Endothelial cell of umbilical vein (primary cell): Measurements from ENCODE around the gene TRIM69. TPM values are rescaled to one million over a fixed set of nuclear protein-coding genes. Genes with fewer than 3 reads are reported as not detected.
A peak's percentile ranks its signal among the peaks of the same experiment; 100 is the strongest.

ENCODE experiments used
- BruUV-seq: library from RNA; stranded (reverse); fragments of 400-500 nt; replicated peaks from 2 replicates; lab custom pipeline; 2021; lab: Mats Ljungman, UMichigan
- CTCF ChIA-PET: fragments of 300-600, 350-600 bp; sonication (Branson Sonifier 250); formaldehyde crosslinking; loops from one replicate; lab custom pipeline; 2021; ENCODE audit warnings: antibody characterized with exemption, inconsistent platforms; lab: Charles Lee
- POLR2A ChIA-PET: fragments of 300-600, 350-600 bp; sonication (Branson Sonifier 250); formaldehyde crosslinking; loops from one replicate; lab custom pipeline; 2021; ENCODE audit warnings: antibody characterized with exemption, inconsistent platforms; lab: Charles Lee
- DNase-seq: peaks from one replicate; pipeline ENCODE4 v3.0.0-alpha.2; 2011; ENCODE audit warnings: low read depth, low spot score
- FAIRE-seq: peaks from 2 replicates; lab custom pipeline; 2011; peaks lifted over from hg19 to GRCh38; lab: Jason Lieb, UNC
- H2AFZ ChIP-seq: 2 replicates; pipeline ENCODE4 v1.6.0; 2012; ENCODE audit warnings: low read depth, low read length, control low read depth, inconsistent platforms
- H3K27ac ChIP-seq: 2 replicates; pipeline ENCODE4 v1.5.1; 2011; ENCODE audit warnings: low read depth, mild to moderate bottlenecking, control low read depth, low read length, moderate library complexity; ENCODE audit not compliant: insufficient read depth
- H3K27me3 ChIP-seq, 2 experiments: 2 replicates each; pipeline versions ENCODE4 v1.6.0 to v1.6.1; 2011; ENCODE audit warnings: low read length in 2 of 2, mixed read lengths in 1 of 2; ENCODE audit not compliant: control insufficient read depth in 2 of 2, insufficient read depth in 2 of 2
- H3K36me3 ChIP-seq, 2 experiments: 2 replicates in 1 of 2; 3 replicates in 1 of 2; pipeline ENCODE4 v1.5.1; 2011; ENCODE audit warnings: low read length in 2 of 2, mild to moderate bottlenecking in 1 of 2, moderate library complexity in 1 of 2; ENCODE audit not compliant: control insufficient read depth in 2 of 2, insufficient read depth in 2 of 2; ENCODE audit errors: extremely low read depth in 1 of 2
- H3K4me1 ChIP-seq: 3 replicates; pipeline ENCODE4 v1.5.1; 2011; ENCODE audit warnings: mild to moderate bottlenecking, low read length; ENCODE audit not compliant: control insufficient read depth, insufficient read depth; ENCODE audit errors: extremely low read depth
- H3K4me2 ChIP-seq: 2 replicates; pipeline ENCODE4 v1.6.1; 2011; ENCODE audit warnings: low read length, control low read depth, mixed read lengths; ENCODE audit not compliant: insufficient read depth
- H3K4me3 ChIP-seq, 3 experiments: fragments of 200-600 bp in 1 of 3; sonication (generic), shearing (Covaris generic) in 1 of 3; replicated peaks in 1 of 3; 2 replicates each; pipeline ENCODE4 v1.5.1; 2011 to 2016; ENCODE audit warnings: control low read depth in 3 of 3, low read length in 3 of 3, mild to moderate bottlenecking in 2 of 3, inconsistent platforms in 1 of 3, low read depth in 1 of 3, moderate library complexity in 1 of 3; ENCODE audit not compliant: insufficient read depth in 1 of 3
- H3K79me2 ChIP-seq: 2 replicates; pipeline ENCODE4 v1.6.0; 2012; ENCODE audit warnings: low read length, inconsistent platforms; ENCODE audit not compliant: control insufficient read depth, insufficient read depth
- H3K9ac ChIP-seq: replicated peaks from 2 replicates; pipeline ENCODE3; 2011; ENCODE audit warnings: low read length, control low read depth; ENCODE audit not compliant: insufficient read depth; ENCODE audit errors: extremely low read depth
- H3K9me1 ChIP-seq: replicated peaks from 3 replicates; pipeline ENCODE4 v1.6.0; 2011; ENCODE audit warnings: mild to moderate bottlenecking, low read length; ENCODE audit not compliant: control insufficient read depth, insufficient read depth; ENCODE audit errors: extremely low read depth
- H3K9me3 ChIP-seq: replicated peaks from 2 replicates; pipeline ENCODE4 v1.5.1; 2012; ENCODE audit warnings: low read length, inconsistent platforms; ENCODE audit not compliant: control insufficient read depth, insufficient read depth
- H4K20me1 ChIP-seq: replicated peaks from 2 replicates; pipeline ENCODE3; 2011; ENCODE audit warnings: mild to moderate bottlenecking, low read length; ENCODE audit not compliant: control insufficient read depth, insufficient read depth; ENCODE audit errors: extremely low read depth
- MYC ChIP-seq: IDR thresholded peaks from one replicate; pipeline ENCODE4 v1.6.1; 2011; ENCODE audit warnings: mild to moderate bottlenecking, low read depth, low read length
- POLR2AphosphoS5 ChIP-seq: IDR thresholded peaks from 2 replicates; pipeline ENCODE4 v1.6.1; 2012; ENCODE audit warnings: low read depth, mild to moderate bottlenecking, control low read depth, low read length, moderate library complexity; ENCODE audit not compliant: insufficient read depth
- dilution Hi-C: fragments of 300-500 bp; cut with MboI; formaldehyde crosslinking; loops from one replicate; pipeline ENCODE4 v1.15.0; 2019; ENCODE audit warnings: low sequenced_read_pairs; ENCODE audit not compliant: extremely low pct_ligation_motif_present
- intact Hi-C: fragments of 100-400 bp; cut with micrococcal nuclease; formaldehyde crosslinking; loops from one replicate; pipeline ENCODE4 v1.10.0; 2022
- polyA plus RNA-seq, 4 experiments: library from polyadenylated mRNA; depleted of rRNA in 3 of 4; stranded (reverse) in 3 of 4; unstranded in 1 of 4; fragments of >200 nt; gene quantifications; 2 replicates each; pipeline versions ENCODE4 v1.2.1 to v1.2.3, GENCODE V29; 2011 to 2012; ENCODE audit warnings: missing spikeins in 1 of 4
- total RNA-seq: library from RNA; stranded (reverse); gene quantifications from 2 replicates; pipeline ENCODE4 v1.2.3, GENCODE V29; 2021
- TF ChIP-seq, protein P1 (sequence below), 2 donors: IDR thresholded peaks; 1 replicate in 1 of 2; 2 replicates in 1 of 2; pipeline ENCODE4 v1.5.1; 2011; ENCODE audit warnings: low read length in 2 of 2, mild to moderate bottlenecking in 2 of 2, moderate library complexity in 2 of 2, control low read depth in 1 of 2, inconsistent platforms in 1 of 2, low read depth in 1 of 2; ENCODE audit not compliant: insufficient read depth in 1 of 2; ENCODE audit errors: extremely low read depth in 1 of 2
- TF ChIP-seq, protein P2 (sequence below): IDR thresholded peaks from 2 replicates; pipeline ENCODE4 v1.6.1; 2011; ENCODE audit not compliant: insufficient read depth, insufficient read length

Gene TRIM69
- total and polyA plus RNA-seq, 2 donors (not counting 3 experiments of a cell fraction or from before 2014, with no cell fraction given): 4.8 to 13.0 TPM

DNA sequence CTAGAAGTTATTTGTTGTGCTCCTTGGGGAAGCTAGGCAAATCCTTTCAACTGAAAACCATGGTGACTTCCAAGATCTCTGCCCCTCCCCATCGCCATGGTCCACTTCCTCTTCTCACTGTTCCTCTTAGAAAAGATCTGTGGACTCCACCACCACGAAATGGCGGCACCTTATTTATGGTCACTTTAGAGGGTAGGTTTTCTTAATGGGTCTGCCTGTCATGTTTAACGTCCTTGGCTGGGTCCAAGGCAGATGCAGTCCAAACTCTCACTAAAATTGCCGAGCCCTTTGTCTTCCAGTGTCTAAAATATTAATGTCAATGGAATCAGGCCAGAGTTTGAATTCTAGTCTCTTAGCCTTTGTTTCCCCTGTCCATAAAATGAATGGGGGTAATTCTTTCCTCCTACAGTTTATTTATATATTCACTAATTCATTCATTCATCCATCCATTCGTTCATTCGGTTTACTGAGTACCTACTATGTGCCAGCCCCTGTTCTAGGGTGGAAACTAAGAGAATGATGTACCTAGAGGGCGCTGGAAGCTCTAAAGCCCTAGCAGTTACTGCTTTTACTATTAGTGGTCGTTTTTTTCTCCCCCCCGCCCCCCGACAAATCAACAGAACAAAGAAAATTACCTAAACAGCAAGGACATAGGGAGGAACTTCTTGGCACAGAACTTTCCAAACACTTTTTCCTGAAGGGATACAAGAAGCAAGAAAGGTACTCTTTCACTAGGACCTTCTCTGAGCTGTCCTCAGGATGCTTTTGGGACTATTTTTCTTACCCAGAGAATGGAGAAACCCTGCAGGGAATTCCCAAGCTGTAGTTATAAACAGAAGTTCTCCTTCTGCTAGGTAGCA, 25.9 kb upstream of the TRIM69 start:
- H3K4me1 ChIP-seq: peaks cover 4% of the 10 kb centered on the region
- H2AFZ ChIP-seq: peak overlapping the region; percentile 85
- H4K20me1 ChIP-seq: peaks cover 5% of the 10 kb centered on the region
- TF ChIP-seq POLR2AphosphoS5 (no peak), MYC (no peak)
- TF ChIP-seq, protein P1, sequence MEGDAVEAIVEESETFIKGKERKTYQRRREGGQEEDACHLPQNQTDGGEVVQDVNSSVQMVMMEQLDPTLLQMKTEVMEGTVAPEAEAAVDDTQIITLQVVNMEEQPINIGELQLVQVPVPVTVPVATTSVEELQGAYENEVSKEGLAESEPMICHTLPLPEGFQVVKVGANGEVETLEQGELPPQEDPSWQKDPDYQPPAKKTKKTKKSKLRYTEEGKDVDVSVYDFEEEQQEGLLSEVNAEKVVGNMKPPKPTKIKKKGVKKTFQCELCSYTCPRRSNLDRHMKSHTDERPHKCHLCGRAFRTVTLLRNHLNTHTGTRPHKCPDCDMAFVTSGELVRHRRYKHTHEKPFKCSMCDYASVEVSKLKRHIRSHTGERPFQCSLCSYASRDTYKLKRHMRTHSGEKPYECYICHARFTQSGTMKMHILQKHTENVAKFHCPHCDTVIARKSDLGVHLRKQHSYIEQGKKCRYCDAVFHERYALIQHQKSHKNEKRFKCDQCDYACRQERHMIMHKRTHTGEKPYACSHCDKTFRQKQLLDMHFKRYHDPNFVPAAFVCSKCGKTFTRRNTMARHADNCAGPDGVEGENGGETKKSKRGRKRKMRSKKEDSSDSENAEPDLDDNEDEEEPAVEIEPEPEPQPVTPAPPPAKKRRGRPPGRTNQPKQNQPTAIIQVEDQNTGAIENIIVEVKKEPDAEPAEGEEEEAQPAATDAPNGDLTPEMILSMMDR (IDR thresholded peaks at IDR 0.05; ENCODE audit: extremely low read depth in 1 of 2, insufficient read depth in 1 of 2, low read depth in 1 of 2, low read length in 2 of 2): peak in 1 of 2 donors; percentile 19
- TF ChIP-seq, protein P2, sequence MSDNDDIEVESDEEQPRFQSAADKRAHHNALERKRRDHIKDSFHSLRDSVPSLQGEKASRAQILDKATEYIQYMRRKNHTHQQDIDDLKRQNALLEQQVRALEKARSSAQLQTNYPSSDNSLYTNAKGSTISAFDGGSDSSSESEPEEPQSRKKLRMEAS: no peak
- H3K9ac ChIP-seq: peak overlapping the region; percentile 97
- DNase-seq: no peak
- H3K4me3 ChIP-seq: peak overlapping the region; percentile 79 to 96 (median 87)
- dilution Hi-C loops: no loop called here
- H3K36me3 ChIP-seq: peaks cover 0 to 4% of the 10 kb centered on the region in 2 experiments
- intact Hi-C loops: loop anchor here (1.0 to 10.0 kb wide), 3 partner anchors 47 to 484 kb away; partner anchors contain the start of gene SPG11
- CTCF ChIA-PET: interaction anchor here (0.6 to 6.8 kb wide), 10 partner anchors 12 to 327 kb away, joined by 3 to 107 read pairs (median 4); partner anchors contain the start of genes SPG11 and TRIM69
- POLR2A ChIA-PET: interaction anchor here (0.6 to 5.3 kb wide), 10 partner anchors 10 to 47 kb away, joined by 3 to 63 read pairs (median 6); partner anchors contain the start of genes SPG11 and TRIM69
- peaks cover 41% of the 10 kb centered on the region for H3K79me2 ChIP-seq
- peak overlapping the region; percentile 92 for H3K27ac ChIP-seq
- H3K4me2 ChIP-seq: peak overlapping the region; percentile 96
- H3K9me3 ChIP-seq: no peaks in the 10 kb centered on the region
- TSS peak; percentile 79 for BruUV-seq
- FAIRE-seq: peak; percentile 18
- H3K27me3 ChIP-seq: no peaks in the 10 kb centered on the region
- no peaks in the 10 kb centered on the region for H3K9me1 ChIP-seq
